Caco-2 (cell line): ENCODE data around the gene TDRD12. TPM values are rescaled to one million over a fixed set of nuclear protein-coding genes. Genes with fewer than 3 reads are reported as not detected.

Source experiments
- BruUV-seq: library from RNA; stranded (reverse); fragments of 400-500 nt; replicated peaks from 2 replicates; lab custom pipeline; 2021; lab: Mats Ljungman, UMichigan
- CTCF ChIA-PET: fragments of 300-600 bp; sonication (Branson Sonifier 250); formaldehyde crosslinking; loops from one replicate; lab custom pipeline; 2022; ENCODE audit warnings: antibody characterized with exemption; lab: Charles Lee
- POLR2A ChIA-PET: fragments of 300-600 bp; sonication (Branson Sonifier 250); formaldehyde crosslinking; loops from one replicate; lab custom pipeline; 2022; ENCODE audit warnings: antibody characterized with exemption; lab: Charles Lee
- DNase-seq, 2 experiments: peaks; one replicate each; pipeline versions ENCODE4 v3.0.0 to v3.0.0-alpha.2; 2020 to 2022
- H3K27me3 ChIP-seq: replicated peaks from 2 replicates; pipeline ENCODE4 v1.6.0; 2011; ENCODE audit warnings: low read length; ENCODE audit not compliant: control insufficient read depth, insufficient read depth
- H3K36me3 ChIP-seq: 2 replicates; pipeline ENCODE4 v1.5.1; 2011; ENCODE audit warnings: low read length; ENCODE audit not compliant: control insufficient read depth, insufficient read depth
- H3K4me1 ChIP-seq: fragments of 250-450 bp; sonication (Bioruptor Pico); 2 replicates; pipeline ENCODE4 v1.5.1; 2020; ENCODE audit warnings: mild to moderate bottlenecking
- H3K4me3 ChIP-seq: 2 replicates; pipeline ENCODE4 v1.5.1; 2011; ENCODE audit warnings: low read depth, mild to moderate bottlenecking, control low read depth, low read length
- H3K9me3 ChIP-seq: fragments of 250-450 bp; sonication (Bioruptor Pico); 2 replicates; pipeline ENCODE4 v1.5.1; 2020; ENCODE audit warnings: mild to moderate bottlenecking, moderate library complexity
- H3K27ac Mint-ChIP-seq: one replicate; pipeline ENCODE4 v1.8.0; 2022; ENCODE audit warnings: mixed read lengths; ENCODE audit not compliant: unreplicated experiment
- H3K27me3 Mint-ChIP-seq: one replicate; pipeline ENCODE4 v1.8.0; 2022; ENCODE audit warnings: mixed read lengths; ENCODE audit not compliant: insufficient read depth, unreplicated experiment
- H3K36me3 Mint-ChIP-seq: one replicate; pipeline ENCODE4 v1.8.0; 2022; ENCODE audit warnings: mild to moderate bottlenecking, mixed read lengths; ENCODE audit not compliant: insufficient read depth, unreplicated experiment
- H3K4me1 Mint-ChIP-seq: one replicate; pipeline ENCODE4 v1.8.0; 2022; ENCODE audit warnings: low read depth, mixed read lengths; ENCODE audit not compliant: unreplicated experiment
- H3K4me3 Mint-ChIP-seq: one replicate; pipeline ENCODE4 v1.8.0; 2022; ENCODE audit warnings: mild to moderate bottlenecking, moderate library complexity, mixed read lengths; ENCODE audit not compliant: unreplicated experiment
- H3K9me3 Mint-ChIP-seq: one replicate; pipeline ENCODE4 v1.8.0; 2022; ENCODE audit warnings: mixed read lengths; ENCODE audit not compliant: unreplicated experiment
- intact Hi-C: fragments of 100-400 bp; cut with micrococcal nuclease; formaldehyde crosslinking; loops from one replicate; pipeline ENCODE4 v1.10.0; 2022; ENCODE audit not compliant: unreplicated experiment
- total RNA-seq: library from RNA; stranded (reverse); gene quantifications from 2 replicates; pipeline ENCODE4 v1.2.3, GENCODE V29; 2022
- TF ChIP-seq, protein P1 (sequence below), 2 experiments: fragments of 200-600 bp in 1 of 2; IDR thresholded peaks; 1 replicate in 1 of 2; 2 replicates in 1 of 2; pipeline versions ENCODE4 v1.5.1 to v1.8.0; 2011 to 2022; ENCODE audit warnings: antibody characterized with exemption in 1 of 2, control low read depth in 1 of 2, inconsistent platforms in 1 of 2, low read depth in 1 of 2, low read length in 1 of 2, mild to moderate bottlenecking in 1 of 2, moderate library complexity in 1 of 2; ENCODE audit not compliant: insufficient read depth in 1 of 2, severe bottlenecking in 1 of 2, unreplicated experiment in 1 of 2

Gene TDRD12
- total RNA-seq, 1 experiment from 2014 or later, result 0.11 TPM

DNA sequence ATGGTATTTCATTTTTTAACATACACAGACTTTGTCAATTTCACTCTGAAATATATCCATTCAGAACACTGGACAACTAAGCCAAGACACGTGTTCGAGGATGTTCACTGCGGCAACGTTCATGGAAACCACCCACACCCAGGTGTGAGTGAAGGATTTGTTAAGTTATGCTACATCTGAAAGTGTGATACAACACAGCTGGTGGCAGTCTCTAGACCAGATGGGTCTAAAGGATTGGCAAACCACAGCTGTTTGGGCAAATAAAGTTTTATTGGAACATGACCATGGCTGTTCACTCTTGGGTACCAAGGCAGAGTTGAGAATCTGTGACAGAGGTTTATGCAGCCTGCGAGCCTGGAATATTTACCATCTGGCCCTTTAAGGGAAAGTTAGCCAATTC lies 138.0 kb downstream of the TDRD12 start:
- Mint-ChIP-seq H3K36me3 (no peaks in the 10 kb centered on the region), H3K27me3 (no peaks in the 10 kb centered on the region), H3K4me3 (no peak overlapping the region), H3K9me3 (no peaks in the 10 kb centered on the region), H3K27ac (no peak overlapping the region), H3K4me1 (no peaks in the 10 kb centered on the region)
- intact Hi-C loops, result no loop called here
- H3K4me1 ChIP-seq, result no peaks in the 10 kb centered on the region
- H3K27me3 ChIP-seq, result no peaks in the 10 kb centered on the region
- TF ChIP-seq, protein P1, sequence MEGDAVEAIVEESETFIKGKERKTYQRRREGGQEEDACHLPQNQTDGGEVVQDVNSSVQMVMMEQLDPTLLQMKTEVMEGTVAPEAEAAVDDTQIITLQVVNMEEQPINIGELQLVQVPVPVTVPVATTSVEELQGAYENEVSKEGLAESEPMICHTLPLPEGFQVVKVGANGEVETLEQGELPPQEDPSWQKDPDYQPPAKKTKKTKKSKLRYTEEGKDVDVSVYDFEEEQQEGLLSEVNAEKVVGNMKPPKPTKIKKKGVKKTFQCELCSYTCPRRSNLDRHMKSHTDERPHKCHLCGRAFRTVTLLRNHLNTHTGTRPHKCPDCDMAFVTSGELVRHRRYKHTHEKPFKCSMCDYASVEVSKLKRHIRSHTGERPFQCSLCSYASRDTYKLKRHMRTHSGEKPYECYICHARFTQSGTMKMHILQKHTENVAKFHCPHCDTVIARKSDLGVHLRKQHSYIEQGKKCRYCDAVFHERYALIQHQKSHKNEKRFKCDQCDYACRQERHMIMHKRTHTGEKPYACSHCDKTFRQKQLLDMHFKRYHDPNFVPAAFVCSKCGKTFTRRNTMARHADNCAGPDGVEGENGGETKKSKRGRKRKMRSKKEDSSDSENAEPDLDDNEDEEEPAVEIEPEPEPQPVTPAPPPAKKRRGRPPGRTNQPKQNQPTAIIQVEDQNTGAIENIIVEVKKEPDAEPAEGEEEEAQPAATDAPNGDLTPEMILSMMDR (IDR thresholded peaks at IDR 0.05; ENCODE audit: insufficient read depth in 1 of 2, low read depth in 1 of 2, low read length in 1 of 2, severe bottlenecking in 1 of 2, unreplicated experiment in 1 of 2), result no peak
- BruUV-seq, result no TSS peak
- H3K9me3 ChIP-seq, result no peaks in the 10 kb centered on the region
- H3K36me3 ChIP-seq, result no peaks in the 10 kb centered on the region
- ChIA-PET CTCF (no interaction called here), POLR2A (no interaction called here)
- no peak overlapping the region for H3K4me3 ChIP-seq
- no peak for DNase-seq

DNA sequence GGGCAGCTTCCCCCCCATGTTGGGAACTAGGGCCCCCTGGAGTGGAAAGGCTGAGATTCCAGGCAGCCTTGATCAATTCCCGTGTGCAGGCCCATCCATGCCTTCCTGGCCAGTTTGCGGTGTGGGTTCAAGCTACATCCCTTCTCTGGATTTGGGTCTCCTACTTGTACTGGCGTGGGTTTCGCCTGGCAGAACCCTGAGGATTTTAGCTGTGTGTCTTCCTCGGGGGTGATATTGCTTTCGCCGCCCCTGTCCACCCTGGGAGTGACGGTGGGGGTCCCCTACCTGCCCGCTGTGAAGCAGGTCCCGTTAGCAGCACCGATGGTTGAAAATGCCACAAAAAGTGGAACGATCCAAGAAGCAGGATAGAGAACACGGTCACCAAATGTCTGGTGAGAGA lies 138.6 kb downstream of the TDRD12 start:
- Mint-ChIP-seq H3K27me3 (no peaks in the 10 kb centered on the region), H3K9me3 (no peaks in the 10 kb centered on the region), H3K27ac (no peak overlapping the region), H3K4me3 (no peak overlapping the region), H3K4me1 (no peaks in the 10 kb centered on the region), H3K36me3 (no peaks in the 10 kb centered on the region)
- intact Hi-C loops, result no loop called here
- Histone ChIP-seq H3K36me3 (no peaks in the 10 kb centered on the region), H3K4me1 (no peaks in the 10 kb centered on the region), H3K9me3 (no peaks in the 10 kb centered on the region), H3K27me3 (no peaks in the 10 kb centered on the region), H3K4me3 (no peak overlapping the region)
- no peak for DNase-seq
- BruUV-seq, result no TSS peak
- ChIA-PET CTCF (interaction anchor here (0.6 kb wide), 1 partner anchor 113 kb away, joined by 5 read pairs; no protein-coding TSS in a partner anchor), POLR2A (no interaction called here)
- TF ChIP-seq, protein P1 (IDR thresholded peaks at IDR 0.05; ENCODE audit: insufficient read depth in 1 of 2, low read depth in 1 of 2, low read length in 1 of 2, severe bottlenecking in 1 of 2, unreplicated experiment in 1 of 2), result no peak

DNA sequence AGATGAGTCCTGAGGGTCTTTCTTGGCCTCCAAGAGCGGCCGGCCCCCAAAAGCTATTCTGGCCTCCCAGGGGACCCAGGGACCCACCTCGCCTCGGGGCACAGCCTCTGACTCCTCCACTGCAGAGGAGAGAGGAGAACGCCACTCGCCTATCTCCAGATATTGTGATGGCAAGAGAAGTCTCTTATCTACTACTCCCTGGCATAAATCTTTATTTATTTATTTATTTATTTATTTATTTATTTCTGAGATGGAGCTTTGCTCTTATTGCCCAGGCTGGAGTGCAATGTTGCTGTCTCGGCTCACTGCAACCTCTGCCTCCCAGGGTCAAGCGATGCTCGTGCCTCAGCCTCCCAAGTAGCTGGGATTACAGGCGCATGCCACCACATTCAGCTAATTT lies 139.0 kb downstream of the TDRD12 start:
- intact Hi-C loops, result no loop called here
- Histone ChIP-seq H3K36me3 (no peaks in the 10 kb centered on the region), H3K4me1 (no peaks in the 10 kb centered on the region), H3K27me3 (no peaks in the 10 kb centered on the region), H3K9me3 (no peaks in the 10 kb centered on the region), H3K4me3 (no peak overlapping the region)
- no peak for DNase-seq
- Mint-ChIP-seq H3K4me1 (no peaks in the 10 kb centered on the region), H3K27ac (no peak overlapping the region), H3K36me3 (no peaks in the 10 kb centered on the region), H3K4me3 (no peak overlapping the region), H3K9me3 (no peaks in the 10 kb centered on the region), H3K27me3 (no peaks in the 10 kb centered on the region)
- BruUV-seq, result no TSS peak
- POLR2A ChIA-PET, result no interaction called here
- TF ChIP-seq, protein P1 (IDR thresholded peaks at IDR 0.05; ENCODE audit: insufficient read depth in 1 of 2, low read depth in 1 of 2, low read length in 1 of 2, severe bottlenecking in 1 of 2, unreplicated experiment in 1 of 2), result no peak
- CTCF ChIA-PET, result interaction anchor here (0.6 kb wide), 1 partner anchor 113 kb away, joined by 5 read pairs; no protein-coding TSS in a partner anchor
